ENCODE measurements around the gene MINDY4. TPM values are rescaled to one million over a fixed set of nuclear protein-coding genes. Genes with fewer than 3 reads are reported as not detected.
A peak's percentile ranks its signal among the peaks of the same experiment; 100 is the strongest.

The MINDY4 gene
- total and polyA plus RNA-seq, 9 donors = 6.9 to 30.3 (median 18.2) TPM

- Histone ChIP-seq H3K4me1 (ENCODE audit: insufficient read depth) (no peaks in the 10 kb centered on the region), H3K9me3 (peaks cover 0 to 3% of the 10 kb centered on the region in 2 donors), H3K4me3 (no peak overlapping the region), H3K36me3 (no peaks in the 10 kb centered on the region), H3K27me3 (no peaks in the 10 kb centered on the region), H3K27ac (no peak overlapping the region)
- TF ChIP-seq EP300 (IDR thresholded peaks at IDR 0.05) = no peak
- no peak for TF ChIP-seq CTCF (IDR thresholded peaks at IDR 0.05)
- TF ChIP-seq POLR2A (IDR thresholded peaks at IDR 0.05) = no peak
- intact Hi-C loops (cut with DNase I) = no loop called here
- DNase-seq = no peak
- 86 to 90% (median 87%) methylated on average over 4 of the region's 4 CpGs for WGBS, 3 donors
Observed at GRCh38 chr7:30837581-30837980, 66.4 kb downstream of the MINDY4 start.

GRCh38 chr7:30838008-30838407 lies 66.8 kb downstream of the MINDY4 start:
- H3K27me3 ChIP-seq = no peaks in the 10 kb centered on the region
- H3K4me1 ChIP-seq (ENCODE audit: insufficient read depth) = no peaks in the 10 kb centered on the region
- intact Hi-C loops (cut with DNase I) = no loop called here
- H3K9me3 ChIP-seq = peaks cover 0 to 3% of the 10 kb centered on the region in 2 donors
- no peak for DNase-seq
- H3K36me3 ChIP-seq = no peaks in the 10 kb centered on the region
- TF ChIP-seq EP300 (IDR thresholded peaks at IDR 0.05) (no peak), POLR2A (IDR thresholded peaks at IDR 0.05) (no peak), CTCF (IDR thresholded peaks at IDR 0.05) (no peak)
- no peak overlapping the region for H3K27ac ChIP-seq
- WGBS, 3 donors = 96 to 100% (median 96%) methylated on average over 5 of the region's 5 CpGs
- H3K4me3 ChIP-seq = no peak overlapping the region

GRCh38 chr7:30840141-30841024 lies 69.2 kb downstream of the MINDY4 start:
- no peak overlapping the region for H3K27ac ChIP-seq
- DNase-seq = no peak
- intact Hi-C loops (cut with DNase I) = no loop called here
- TF ChIP-seq EP300 (IDR thresholded peaks at IDR 0.05) = no peak
- TF ChIP-seq CTCF (IDR thresholded peaks at IDR 0.05) = no peak
- TF ChIP-seq POLR2A (IDR thresholded peaks at IDR 0.05) = no peak
- H3K27me3 ChIP-seq = no peaks in the 10 kb centered on the region
- no peaks in the 10 kb centered on the region for H3K9me3 ChIP-seq
- no peaks in the 10 kb centered on the region for H3K36me3 ChIP-seq
- 62 to 70% (median 63%) methylated on average over 6 of the region's 6 CpGs for WGBS, 3 donors
- H3K4me3 ChIP-seq = no peak overlapping the region
- no peaks in the 10 kb centered on the region for H3K4me1 ChIP-seq (ENCODE audit: insufficient read depth)

GRCh38 chr7:30841025-30841735 lies 70.0 kb downstream of the MINDY4 start:
- no peaks in the 10 kb centered on the region for H3K9me3 ChIP-seq
- intact Hi-C loops (cut with DNase I) = no loop called here
- no peaks in the 10 kb centered on the region for H3K4me1 ChIP-seq (ENCODE audit: insufficient read depth)
- TF ChIP-seq CTCF (IDR thresholded peaks at IDR 0.05) (no peak), POLR2A (IDR thresholded peaks at IDR 0.05) (no peak), EP300 (IDR thresholded peaks at IDR 0.05) (no peak)
- DNase-seq = peak in 2 of 5 donors; percentile 40 to 54
- H3K27me3 ChIP-seq = no peaks in the 10 kb centered on the region
- WGBS, 3 donors = 36 to 44% (median 36%) methylated on average over 19 of the region's 19 CpGs
- no peak overlapping the region for H3K27ac ChIP-seq
- no peak overlapping the region for H3K4me3 ChIP-seq
- no peaks in the 10 kb centered on the region for H3K36me3 ChIP-seq
